GM12878 (cell line): ENCODE results near the gene FOXL1. TPM values are rescaled to one million over a fixed set of nuclear protein-coding genes. Genes with fewer than 3 reads are reported as not detected.
A peak's percentile ranks its signal among the peaks of the same experiment; 100 is the strongest.

Experiments used
- BCLAF1 ChIP-seq: fragments of 450-650 bp; IDR thresholded peaks from 2 replicates; pipeline ENCODE4 v1.6.1; 2017; ENCODE audit warnings: antibody characterized with exemption, mild to moderate bottlenecking, moderate library complexity
- CBX5 ChIP-seq: sonication (generic); IDR thresholded peaks from 2 replicates; pipeline ENCODE4 v1.6.1; 2016; ENCODE audit warnings: low read depth, moderate library complexity, mild to moderate bottlenecking, inconsistent platforms
- CEBPZ ChIP-seq: fragments of 150-350 bp; IDR thresholded peaks from 2 replicates; pipeline ENCODE4 v1.6.1; 2016; ENCODE audit warnings: low read depth, low read length
- CHD2 ChIP-seq: IDR thresholded peaks from 2 replicates; pipeline ENCODE4 v1.6.1; 2011; ENCODE audit warnings: low read depth, low read length, improper control_type of control experiment, borderline replicate concordance
- CREM ChIP-seq: IDR thresholded peaks from 2 replicates; pipeline ENCODE4 v1.6.1; 2014; ENCODE audit warnings: antibody characterized with exemption, low read depth
- EED ChIP-seq: sonication (generic); IDR thresholded peaks from 2 replicates; pipeline ENCODE4 v1.6.1; 2016; ENCODE audit warnings: antibody characterized with exemption, low read depth
- HCFC1 ChIP-seq: fragments of 150-350 bp; IDR thresholded peaks from 2 replicates; pipeline ENCODE4 v1.6.1; 2014; ENCODE audit warnings: low read length
- JUND ChIP-seq: IDR thresholded peaks from 2 replicates; pipeline ENCODE4 v1.6.1; 2012; ENCODE audit warnings: low read depth, mild to moderate bottlenecking, low read length, improper control_type of control experiment, moderate library complexity
- MAX ChIP-seq: IDR thresholded peaks from 2 replicates; pipeline ENCODE4 v1.6.1; 2012; ENCODE audit warnings: low read depth, low read length, improper control_type of control experiment
- MTA2 ChIP-seq: fragments of 450-650 bp; IDR thresholded peaks from 2 replicates; pipeline ENCODE4 v1.6.1; 2016; ENCODE audit warnings: low read depth, mild to moderate bottlenecking, moderate library complexity
- MYB ChIP-seq: fragments of 150-350 bp; IDR thresholded peaks from 2 replicates; pipeline ENCODE4 v1.6.1; 2014; ENCODE audit warnings: mild to moderate bottlenecking, low read depth, low read length, borderline replicate concordance
- NR2F1 ChIP-seq: fragments of 450-650 bp; conservative IDR thresholded peaks from 2 replicates; pipeline ENCODE4 v1.6.1; 2017; ENCODE audit warnings: mild to moderate bottlenecking
- RAD51 ChIP-seq: fragments of 450-650 bp; IDR thresholded peaks from 2 replicates; pipeline ENCODE4 v1.6.1; 2016; ENCODE audit warnings: moderate library complexity, mild to moderate bottlenecking, inconsistent platforms
- RB1 ChIP-seq: fragments of 450-650 bp; formaldehyde crosslinking; IDR thresholded peaks from 2 replicates; pipeline ENCODE4 v1.6.1; 2017; ENCODE audit warnings: mild to moderate bottlenecking, borderline replicate concordance
- RUNX3 ChIP-seq: IDR thresholded peaks from 2 replicates; pipeline ENCODE4 v1.6.1; 2012; ENCODE audit warnings: low read length, inconsistent platforms
- SMARCA5 ChIP-seq: fragments of 450-650 bp; IDR thresholded peaks from 2 replicates; pipeline ENCODE4 v1.6.1; 2017; ENCODE audit warnings: mild to moderate bottlenecking
- STAT1 ChIP-seq: fragments of 450-650 bp; conservative IDR thresholded peaks from 2 replicates; pipeline ENCODE4 v1.6.1; 2014; ENCODE audit warnings: antibody characterized with exemption, mild to moderate bottlenecking
- SUPT20H ChIP-seq: IDR thresholded peaks from 2 replicates; pipeline ENCODE4 v1.6.1; 2011; ENCODE audit warnings: low read depth, mild to moderate bottlenecking, low read length, moderate library complexity, borderline replicate concordance; ENCODE audit not compliant: control insufficient read depth
- TBL1XR1 ChIP-seq: IDR thresholded peaks from 2 replicates; pipeline ENCODE4 v1.6.1; 2012; ENCODE audit warnings: low read depth, low read length, improper control_type of control experiment
- USF1 ChIP-seq: IDR thresholded peaks from 2 replicates; pipeline ENCODE4 v1.6.1; 2011; ENCODE audit warnings: borderline replicate concordance, low read depth, mild to moderate bottlenecking, moderate library complexity, mixed read lengths, low read length; ENCODE audit not compliant: insufficient read depth; ENCODE audit errors: extremely low read length
- YY1 ChIP-seq: IDR thresholded peaks from 2 replicates; pipeline ENCODE4 v1.6.1; 2011; ENCODE audit warnings: low read depth, mild to moderate bottlenecking, low read length
- ZBED1 ChIP-seq: IDR thresholded peaks from 2 replicates; pipeline ENCODE4 v1.6.1; 2016; ENCODE audit warnings: borderline replicate concordance
- ZNF207 ChIP-seq: fragments of 450-650 bp; IDR thresholded peaks from 2 replicates; pipeline ENCODE4 v1.6.1; 2014; ENCODE audit warnings: antibody characterized with exemption, mild to moderate bottlenecking, borderline replicate concordance
- ZNF24 ChIP-seq: fragments of 450-650 bp; IDR thresholded peaks from 2 replicates; pipeline ENCODE4 v1.6.1; 2017; ENCODE audit warnings: antibody characterized with exemption, mild to moderate bottlenecking
- ZZZ3 ChIP-seq: IDR thresholded peaks from 2 replicates; pipeline ENCODE4 v1.6.1; 2011; ENCODE audit warnings: low read depth; ENCODE audit not compliant: control insufficient read depth, insufficient read length
- polyA plus RNA-seq, 11 experiments: library from polyadenylated mRNA; depleted of rRNA in 4 of 11; unstranded in 6 of 11; stranded (reverse) in 5 of 11; fragments of >200 nt; fragmentation: Nextera tagmentation in 4 of 11; fragmentation: Illumina TruSeq in 1 of 11; extraction: Ambion mirVana in 4 of 11; extraction: Trizol in 1 of 11; gene quantifications; 1 replicate in 1 of 11; 2 replicates in 10 of 11; pipeline versions ENCODE4 v1.2.1 to v1.2.3, GENCODE V29; 2011 to 2016; ENCODE audit warnings: inconsistent platforms in 2 of 11, missing spikeins in 2 of 11, low read depth in 1 of 11
- total RNA-seq, 4 experiments: library from RNA; depleted of rRNA in 3 of 4; stranded (reverse); fragments of >200 nt in 3 of 4; fragmentation: Illumina TruSeq in 1 of 4; extraction: Trizol in 1 of 4; gene quantifications; 2 replicates each; pipeline versions ENCODE4 v1.2.1 to v1.2.3, GENCODE V29; 2013 to 2021

Gene FOXL1
- total and polyA plus RNA-seq, 10 of the 15 experiments (the other 5 are each of a cell fraction or from before 2014, with no cell fraction given): 0.05 TPM; not detected in 9

- TF ChIP-seq SUPT20H (no peak), ZZZ3 (no peak), HCFC1 (no peak), ZBED1 (no peak), BCLAF1 (no peak), CREM (no peak), ZNF207 (peak; percentile 75; the same call in 1 of the 2 replicates), MYB (no peak), RB1 (peak; percentile 87; the same call in 1 of the 2 replicates), EED (no peak), ZNF24 (no peak), RAD51 (no peak), CEBPZ (no peak), SMARCA5 (peak; percentile 81; the same call in 1 of the 2 replicates), JUND (peak; percentile 35; the same call in 1 of the 2 replicates), MTA2 (no peak), YY1 (peak; percentile 75; the same call in 1 of the 2 replicates), TBL1XR1 (no peak; the same call in 1 of the 2 replicates), CBX5 (no peak), CHD2 (no peak), RUNX3 (no peak), NR2F1 (no peak), MAX (no peak), USF1 (no peak), STAT1 (0 out of 2 replicates have a peak, but pooled peaks have one; percentile 88)
Observed at GRCh38 chr16:86563469-86564345, 14.6 kb upstream of the FOXL1 start (continued).
